DND-41 (cell line): ENCODE measurements around the gene FMN1.

ENCODE experiments used
- ATAC-seq: fragments of 200-7000 bp; cut with Tn5 transposase; 3 replicates; pipeline ENCODE4 v1.9.1; 2021; ENCODE audit warnings: low read depth; ENCODE audit not compliant: insufficient read depth
- DNase-seq: peaks from one replicate; pipeline ENCODE4 v3.0.0-alpha.2; 2020
- H2AFZ ChIP-seq: 2 replicates; pipeline ENCODE4 v1.6.0; 2012; ENCODE audit warnings: low read depth, low read length
- H3K27ac ChIP-seq: 2 replicates; pipeline ENCODE4 v1.5.1; 2012; ENCODE audit warnings: low read length, inconsistent platforms
- H3K27me3 ChIP-seq: fragments of 200-600 bp; sonication (generic); 2 replicates; pipeline ENCODE4 v1.6.0; 2012; ENCODE audit warnings: low read length, mild to moderate bottlenecking, inconsistent platforms; ENCODE audit not compliant: insufficient read depth, poor library complexity
- H3K36me3 ChIP-seq: 2 replicates; pipeline ENCODE4 v1.5.1; 2012; ENCODE audit warnings: low read length, inconsistent platforms; ENCODE audit not compliant: insufficient read depth
- H3K4me1 ChIP-seq: 2 replicates; pipeline ENCODE4 v1.5.1; 2012; ENCODE audit warnings: mild to moderate bottlenecking, low read length; ENCODE audit not compliant: insufficient read depth
- H3K4me2 ChIP-seq: 2 replicates; pipeline ENCODE4 v1.6.0; 2012; ENCODE audit warnings: mild to moderate bottlenecking, moderate library complexity, low read length, inconsistent platforms; ENCODE audit not compliant: insufficient read depth
- H3K4me3 ChIP-seq, 2 experiments: fragments of 200-600 bp in 1 of 2; shearing (Covaris generic) in 1 of 2; 2 replicates each; pipeline ENCODE4 v1.5.1; 2012 to 2016; ENCODE audit warnings: inconsistent platforms in 2 of 2, low read length in 2 of 2, mild to moderate bottlenecking in 2 of 2, low read depth in 1 of 2, moderate library complexity in 1 of 2
- H3K79me2 ChIP-seq: 2 replicates; pipeline ENCODE4 v1.6.0; 2012; ENCODE audit warnings: low read length, inconsistent platforms; ENCODE audit not compliant: insufficient read depth
- H3K9ac ChIP-seq: 2 replicates; pipeline ENCODE4 v1.6.0; 2012; ENCODE audit warnings: low read depth, mild to moderate bottlenecking, inconsistent platforms, low read length, moderate library complexity
- H3K9me3 ChIP-seq: 2 replicates; pipeline ENCODE4 v1.5.1; 2012; ENCODE audit warnings: low read length, moderate library complexity, mild to moderate bottlenecking, inconsistent platforms; ENCODE audit not compliant: insufficient read depth, severe bottlenecking
- H4K20me1 ChIP-seq: 2 replicates; pipeline ENCODE4 v1.6.0; 2012; ENCODE audit warnings: low read length; ENCODE audit not compliant: insufficient read depth
- CTCF ChIP-seq: IDR thresholded peaks from 2 replicates; pipeline ENCODE4 v1.5.1; 2012; ENCODE audit warnings: borderline replicate concordance, low read length, moderate library complexity, mild to moderate bottlenecking; ENCODE audit not compliant: poor library complexity, severe bottlenecking; ENCODE audit errors: extremely low read depth
- EZH2 ChIP-seq: IDR thresholded peaks from 3 replicates; pipeline ENCODE4 v1.6.1; 2012; ENCODE audit warnings: borderline replicate concordance, low read depth, mild to moderate bottlenecking, moderate library complexity, low read length, inconsistent platforms; ENCODE audit not compliant: severe bottlenecking

The FMN1 gene

GRCh38 chr15:33048255-33048654 is 146.3 kb downstream of the FMN1 start:
- ATAC-seq, result no peak
- DNase-seq, result no peak
- H3K4me1 ChIP-seq, result no peaks in the 10 kb centered on the region
- no peak overlapping the region for H3K27ac ChIP-seq
- H3K9ac ChIP-seq, result no peak overlapping the region
- TF ChIP-seq EZH2 (no peak), CTCF (no peak)
- H3K9me3 ChIP-seq, result peaks cover 15% of the 10 kb centered on the region
- H2AFZ ChIP-seq, result no peak overlapping the region
- no peak overlapping the region for H3K4me2 ChIP-seq
- H4K20me1 ChIP-seq, result no peaks in the 10 kb centered on the region
- no peaks in the 10 kb centered on the region for H3K36me3 ChIP-seq
- H3K79me2 ChIP-seq, result no peaks in the 10 kb centered on the region
- no peak overlapping the region for H3K4me3 ChIP-seq
- H3K27me3 ChIP-seq, result no peaks in the 10 kb centered on the region

GRCh38 chr15:33047077-33047476 is 147.4 kb downstream of the FMN1 start:
- no peak overlapping the region for H3K9ac ChIP-seq
- H3K4me3 ChIP-seq, result no peak overlapping the region
- no peak for ATAC-seq
- no peak overlapping the region for H2AFZ ChIP-seq
- DNase-seq, result no peak
- H3K4me2 ChIP-seq, result no peak overlapping the region
- TF ChIP-seq CTCF, result no peak
- no peak for TF ChIP-seq EZH2
- H3K79me2 ChIP-seq, result no peaks in the 10 kb centered on the region
- no peaks in the 10 kb centered on the region for H3K36me3 ChIP-seq
- H3K4me1 ChIP-seq, result no peaks in the 10 kb centered on the region
- no peak overlapping the region for H3K27ac ChIP-seq
- peaks cover 16% of the 10 kb centered on the region for H3K9me3 ChIP-seq
- no peaks in the 10 kb centered on the region for H4K20me1 ChIP-seq
- H3K27me3 ChIP-seq, result no peaks in the 10 kb centered on the region

- Histone ChIP-seq H3K79me2 (no peaks in the 10 kb centered on the region), H3K4me2 (no peak overlapping the region)
- no peak for DNase-seq
These were observed 148.2 kb downstream of the FMN1 start for GRCh38 chr15:33046329-33046728.

More at GRCh38 chr15:33046329-33046728, 148.2 kb downstream of the FMN1 start:
- H3K9ac ChIP-seq, result no peak overlapping the region
- H3K27ac ChIP-seq, result no peak overlapping the region
- H3K4me3 ChIP-seq, result no peak overlapping the region
- H3K4me1 ChIP-seq, result no peaks in the 10 kb centered on the region
- no peaks in the 10 kb centered on the region for H3K36me3 ChIP-seq
- no peak overlapping the region for H2AFZ ChIP-seq
- TF ChIP-seq CTCF, result no peak
- TF ChIP-seq EZH2, result no peak
- peaks cover 16% of the 10 kb centered on the region for H3K9me3 ChIP-seq
- H4K20me1 ChIP-seq, result no peaks in the 10 kb centered on the region
- H3K27me3 ChIP-seq, result no peaks in the 10 kb centered on the region
- no peak for ATAC-seq
